SU-DHL-6 (cell line): ENCODE measurements around the gene THSD4.

Experiments
- EZH2phosphoT487 ChIP-seq: fragments of 200-600 bp; sonication (generic), shearing (Covaris generic); conservative IDR thresholded peaks from 2 replicates; pipeline ENCODE4 v1.6.1; 2018; ENCODE audit warnings: mild to moderate bottlenecking, antibody characterized with exemption, low read length, moderate library complexity, mixed read lengths
- TF ChIP-seq, protein P1 (sequence below): fragments of 200-600 bp; sonication (generic); IDR thresholded peaks from one replicate; pipeline ENCODE4 v1.5.1; 2017; ENCODE audit warnings: antibody characterized with exemption, mild to moderate bottlenecking, low read length, moderate library complexity; ENCODE audit not compliant: insufficient read depth, poor library complexity, severe bottlenecking

DNA sequence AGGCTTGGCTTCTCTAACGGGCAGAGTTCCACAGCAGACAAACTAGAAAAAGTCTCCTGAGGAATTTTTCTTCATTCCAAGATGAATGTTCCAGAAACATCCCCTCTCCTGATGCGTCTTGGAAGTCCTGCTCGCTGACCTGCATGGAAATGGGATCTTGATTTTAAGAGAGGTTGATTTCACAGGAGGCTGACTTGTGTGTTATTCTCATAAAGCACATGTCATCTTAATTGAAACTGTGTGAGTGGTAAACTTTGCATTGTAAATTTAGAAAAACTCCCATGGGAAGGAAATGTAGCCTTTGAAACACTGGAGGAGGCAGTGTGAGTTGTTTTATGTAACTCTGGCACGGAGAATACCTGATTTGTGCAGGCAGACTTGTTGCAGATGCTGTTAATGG, 357.3 kb downstream of the THSD4 start:
- TF ChIP-seq, protein P1, sequence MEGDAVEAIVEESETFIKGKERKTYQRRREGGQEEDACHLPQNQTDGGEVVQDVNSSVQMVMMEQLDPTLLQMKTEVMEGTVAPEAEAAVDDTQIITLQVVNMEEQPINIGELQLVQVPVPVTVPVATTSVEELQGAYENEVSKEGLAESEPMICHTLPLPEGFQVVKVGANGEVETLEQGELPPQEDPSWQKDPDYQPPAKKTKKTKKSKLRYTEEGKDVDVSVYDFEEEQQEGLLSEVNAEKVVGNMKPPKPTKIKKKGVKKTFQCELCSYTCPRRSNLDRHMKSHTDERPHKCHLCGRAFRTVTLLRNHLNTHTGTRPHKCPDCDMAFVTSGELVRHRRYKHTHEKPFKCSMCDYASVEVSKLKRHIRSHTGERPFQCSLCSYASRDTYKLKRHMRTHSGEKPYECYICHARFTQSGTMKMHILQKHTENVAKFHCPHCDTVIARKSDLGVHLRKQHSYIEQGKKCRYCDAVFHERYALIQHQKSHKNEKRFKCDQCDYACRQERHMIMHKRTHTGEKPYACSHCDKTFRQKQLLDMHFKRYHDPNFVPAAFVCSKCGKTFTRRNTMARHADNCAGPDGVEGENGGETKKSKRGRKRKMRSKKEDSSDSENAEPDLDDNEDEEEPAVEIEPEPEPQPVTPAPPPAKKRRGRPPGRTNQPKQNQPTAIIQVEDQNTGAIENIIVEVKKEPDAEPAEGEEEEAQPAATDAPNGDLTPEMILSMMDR: no peak
- no peak for TF ChIP-seq EZH2phosphoT487
